Large intestine (tissue), 3 donors: Measurements from ENCODE around the gene GATD1. TPM values are rescaled to one million over a fixed set of nuclear protein-coding genes. Genes with fewer than 3 reads are reported as not detected.
A peak's percentile ranks its signal among the peaks of the same experiment; 100 is the strongest.

ENCODE experiments used
- DNase-seq, 2 donors: peaks; one replicate each; pipeline versions ENCODE4 v3.0.0 to v3.0.0-alpha.2; 2013
- H3K27ac ChIP-seq: one replicate; pipeline ENCODE4 v1.5.1; 2013; ENCODE audit warnings: low read length
- H3K27me3 ChIP-seq: 2 replicates; pipeline ENCODE4 v1.6.1; 2013; ENCODE audit warnings: low read length; ENCODE audit not compliant: control insufficient read depth, insufficient read depth
- H3K36me3 ChIP-seq: 2 replicates; pipeline ENCODE4 v1.6.1; 2013; ENCODE audit warnings: low read length; ENCODE audit not compliant: control insufficient read depth, insufficient read depth
- H3K4me1 ChIP-seq: one replicate; pipeline ENCODE4 v1.6.1; 2013; ENCODE audit warnings: low read length; ENCODE audit not compliant: control insufficient read depth, insufficient read depth
- H3K4me3 ChIP-seq: one replicate; pipeline ENCODE4 v1.5.1; 2013; ENCODE audit warnings: low read length
- H3K9me3 ChIP-seq: one replicate; pipeline ENCODE4 v1.6.1; 2013; ENCODE audit warnings: mild to moderate bottlenecking, low read depth, low read length, moderate library complexity; ENCODE audit not compliant: control insufficient read depth
- WGBS: methylation state at CpG from one replicate; pipeline ENCODE4 v1.1.5; 2013; ENCODE audit warnings: low lambda C conversion rate; ENCODE audit not compliant: insufficient coverage; 5-methylcytosine and 5-hydroxymethylcytosine counted together
- polyA plus RNA-seq: library from polyadenylated mRNA; unstranded; fragments of 120-200 nt; gene quantifications from one replicate; pipeline ENCODE4 v1.2.1, GENCODE V29; 2013

Gene GATD1
- polyA plus RNA-seq, 1 donor, result 58.1 TPM

GRCh38 chr11:788953-789940 is 12.0 kb upstream of the GATD1 start:
- no peak for DNase-seq
- Histone ChIP-seq H3K27ac (no peak overlapping the region), H3K4me3 (peak overlapping the region; percentile 16), H3K36me3 (peaks cover 12% of the 10 kb centered on the region), H3K9me3 (no peaks in the 10 kb centered on the region), H3K4me1 (no peaks in the 10 kb centered on the region), H3K27me3 (peaks cover 15% of the 10 kb centered on the region)
- no CpG with 5 or more reads among the region's 31 CpGs for WGBS

- H3K27me3 ChIP-seq, result peaks cover 15% of the 10 kb centered on the region
- peaks cover 3% of the 10 kb centered on the region for H3K36me3 ChIP-seq
- no peak overlapping the region for H3K27ac ChIP-seq
- no peaks in the 10 kb centered on the region for H3K9me3 ChIP-seq
- no CpG with 5 or more reads among the region's 28 CpGs for WGBS
- no peak for DNase-seq
- no peak overlapping the region for H3K4me3 ChIP-seq
- H3K4me1 ChIP-seq, result peaks cover 5% of the 10 kb centered on the region
These were observed 10.8 kb upstream of the GATD1 start for GRCh38 chr11:788009-788640.

- Histone ChIP-seq H3K4me3 (no peak overlapping the region), H3K27ac (no peak overlapping the region), H3K4me1 (peaks cover 11% of the 10 kb centered on the region), H3K9me3 (no peaks in the 10 kb centered on the region), H3K36me3 (peaks cover 2% of the 10 kb centered on the region), H3K27me3 (peaks cover 15% of the 10 kb centered on the region)
- no CpG with 5 or more reads among the region's 24 CpGs for WGBS
- no peak for DNase-seq
These were observed 9.9 kb upstream of the GATD1 start for GRCh38 chr11:787084-787675.

- no CpG with 5 or more reads among the region's 24 CpGs for WGBS
- no peak for DNase-seq
- no peaks in the 10 kb centered on the region for H3K9me3 ChIP-seq
- H3K4me3 ChIP-seq, result no peak overlapping the region
- no peak overlapping the region for H3K27ac ChIP-seq
- no peaks in the 10 kb centered on the region for H3K36me3 ChIP-seq
- peaks cover 11% of the 10 kb centered on the region for H3K4me1 ChIP-seq
- peaks cover 15% of the 10 kb centered on the region for H3K27me3 ChIP-seq
These were observed 9.2 kb upstream of the GATD1 start for GRCh38 chr11:786235-787083.

GRCh38 chr11:783581-784015 is 6.3 kb upstream of the GATD1 start:
- DNase-seq, result peak; percentile 83 to 90

GRCh38 chr11:782264-783174 is 5.2 kb upstream of the GATD1 start:
- Histone ChIP-seq H3K36me3 (peaks cover 12% of the 10 kb centered on the region), H3K4me3 (no peak overlapping the region), H3K27ac (no peak overlapping the region), H3K9me3 (no peaks in the 10 kb centered on the region), H3K27me3 (no peaks in the 10 kb centered on the region), H3K4me1 (peaks cover 27% of the 10 kb centered on the region)
- DNase-seq, result no peak
- 80% methylated on average over 3 of the region's 36 CpGs for WGBS

More at GRCh38 chr11:783581-784015, 6.3 kb upstream of the GATD1 start:
- peaks cover 12% of the 10 kb centered on the region for H3K36me3 ChIP-seq
- H3K27me3 ChIP-seq, result peaks cover under 1% of the 10 kb centered on the region
- WGBS, result no CpG with 5 or more reads among the region's 24 CpGs
- no peaks in the 10 kb centered on the region for H3K9me3 ChIP-seq
- H3K4me1 ChIP-seq, result peaks cover 20% of the 10 kb centered on the region
- peak overlapping the region; percentile 8 for H3K27ac ChIP-seq
- H3K4me3 ChIP-seq, result no peak overlapping the region

GRCh38 chr11:779955-780532 is 2.8 kb upstream of the GATD1 start:
- Histone ChIP-seq H3K36me3 (peaks cover 13% of the 10 kb centered on the region), H3K9me3 (no peaks in the 10 kb centered on the region), H3K4me1 (peaks cover 36% of the 10 kb centered on the region), H3K27me3 (no peaks in the 10 kb centered on the region), H3K4me3 (no peak overlapping the region), H3K27ac (no peak overlapping the region)
- no peak for DNase-seq
- no CpG with 5 or more reads among the region's 16 CpGs for WGBS

- no peak for DNase-seq
- Histone ChIP-seq H3K4me3 (no peak overlapping the region), H3K9me3 (no peaks in the 10 kb centered on the region), H3K4me1 (peaks cover 38% of the 10 kb centered on the region), H3K27me3 (no peaks in the 10 kb centered on the region), H3K36me3 (peaks cover 20% of the 10 kb centered on the region), H3K27ac (peak overlapping the region; percentile 7)
- WGBS, result no CpG with 5 or more reads among the region's 23 CpGs
These were observed 2.0 kb upstream of the GATD1 start for GRCh38 chr11:778976-779954.
